ENCODE measurements around the gene KIF17.
A peak's percentile ranks its signal among the peaks of the same experiment; 100 is the strongest.
"Not testable (repeated sequence)": the region's sequence is repeated elsewhere in the genome, so short reads cannot be mapped to it uniquely, and the experiment has no call there.

KIF17 gene

GRCh38 chr1:20726932-20727745 lies 9.3 kb upstream of the KIF17 start:
- DNase-seq: peak; percentile 50

- DNase-seq: peak; percentile 53
These were observed 8.5 kb upstream of the KIF17 start for GRCh38 chr1:20726118-20726911.

- DNase-seq: peak; percentile 47
These were observed 7.6 kb upstream of the KIF17 start for GRCh38 chr1:20725189-20726117.

GRCh38 chr1:20724364-20725188 lies 6.8 kb upstream of the KIF17 start:
- peak; percentile 38 for DNase-seq

GRCh38 chr1:20723537-20724363 lies 5.9 kb upstream of the KIF17 start:
- DNase-seq: peak; percentile 50

GRCh38 chr1:20723159-20723536 lies 5.3 kb upstream of the KIF17 start:
- DNase-seq: no peak

- DNase-seq: no peak
These were observed 3.6 kb upstream of the KIF17 start for GRCh38 chr1:20721117-20722061.

- DNase-seq: no peak
These were observed 2.9 kb upstream of the KIF17 start for GRCh38 chr1:20720631-20721091.

GRCh38 chr1:20719871-20720620 lies 2.2 kb upstream of the KIF17 start:
- no peak for DNase-seq

- no peak for DNase-seq
These were observed 1.5 kb upstream of the KIF17 start for GRCh38 chr1:20719261-20719660.

GRCh38 chr1:20718343-20718882 lies 606 bp upstream of the KIF17 start:
- DNase-seq: not testable (repeated sequence)

- no peak for DNase-seq
These were observed 1.6 kb downstream of the KIF17 start for GRCh38 chr1:20716232-20716631.

GRCh38 chr1:20715406-20715805 lies 2.4 kb downstream of the KIF17 start:
- DNase-seq: no peak

- DNase-seq: no peak
These were observed 4.4 kb downstream of the KIF17 start for GRCh38 chr1:20713440-20713839.

GRCh38 chr1:20712215-20712577 lies 5.6 kb downstream of the KIF17 start:
- DNase-seq: no peak

GRCh38 chr1:20711285-20712214 lies 6.3 kb downstream of the KIF17 start:
- no peak for DNase-seq

GRCh38 chr1:20710469-20711284 lies 7.1 kb downstream of the KIF17 start:
- no peak for DNase-seq

All from activated CD8-positive, alpha-beta memory T cell treated with anti-CD3 and anti-CD28 coated beads for 24 hours (primary cell).